C1 segment of cervical spinal cord (tissue), 14 donors: ENCODE data around the gene DHX34.
"Not testable (repeated sequence)": the region's sequence is repeated elsewhere in the genome, so short reads cannot be mapped to it uniquely, and the experiment has no call there.

Source experiments
- DNase-seq, 14 donors: peaks; one replicate each; lab custom pipeline; 2025; lab: John Stamatoyannopoulos, UW

Gene DHX34, protein sequence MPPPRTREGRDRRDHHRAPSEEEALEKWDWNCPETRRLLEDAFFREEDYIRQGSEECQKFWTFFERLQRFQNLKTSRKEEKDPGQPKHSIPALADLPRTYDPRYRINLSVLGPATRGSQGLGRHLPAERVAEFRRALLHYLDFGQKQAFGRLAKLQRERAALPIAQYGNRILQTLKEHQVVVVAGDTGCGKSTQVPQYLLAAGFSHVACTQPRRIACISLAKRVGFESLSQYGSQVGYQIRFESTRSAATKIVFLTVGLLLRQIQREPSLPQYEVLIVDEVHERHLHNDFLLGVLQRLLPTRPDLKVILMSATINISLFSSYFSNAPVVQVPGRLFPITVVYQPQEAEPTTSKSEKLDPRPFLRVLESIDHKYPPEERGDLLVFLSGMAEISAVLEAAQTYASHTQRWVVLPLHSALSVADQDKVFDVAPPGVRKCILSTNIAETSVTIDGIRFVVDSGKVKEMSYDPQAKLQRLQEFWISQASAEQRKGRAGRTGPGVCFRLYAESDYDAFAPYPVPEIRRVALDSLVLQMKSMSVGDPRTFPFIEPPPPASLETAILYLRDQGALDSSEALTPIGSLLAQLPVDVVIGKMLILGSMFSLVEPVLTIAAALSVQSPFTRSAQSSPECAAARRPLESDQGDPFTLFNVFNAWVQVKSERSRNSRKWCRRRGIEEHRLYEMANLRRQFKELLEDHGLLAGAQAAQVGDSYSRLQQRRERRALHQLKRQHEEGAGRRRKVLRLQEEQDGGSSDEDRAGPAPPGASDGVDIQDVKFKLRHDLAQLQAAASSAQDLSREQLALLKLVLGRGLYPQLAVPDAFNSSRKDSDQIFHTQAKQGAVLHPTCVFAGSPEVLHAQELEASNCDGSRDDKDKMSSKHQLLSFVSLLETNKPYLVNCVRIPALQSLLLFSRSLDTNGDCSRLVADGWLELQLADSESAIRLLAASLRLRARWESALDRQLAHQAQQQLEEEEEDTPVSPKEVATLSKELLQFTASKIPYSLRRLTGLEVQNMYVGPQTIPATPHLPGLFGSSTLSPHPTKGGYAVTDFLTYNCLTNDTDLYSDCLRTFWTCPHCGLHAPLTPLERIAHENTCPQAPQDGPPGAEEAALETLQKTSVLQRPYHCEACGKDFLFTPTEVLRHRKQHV

DNA sequence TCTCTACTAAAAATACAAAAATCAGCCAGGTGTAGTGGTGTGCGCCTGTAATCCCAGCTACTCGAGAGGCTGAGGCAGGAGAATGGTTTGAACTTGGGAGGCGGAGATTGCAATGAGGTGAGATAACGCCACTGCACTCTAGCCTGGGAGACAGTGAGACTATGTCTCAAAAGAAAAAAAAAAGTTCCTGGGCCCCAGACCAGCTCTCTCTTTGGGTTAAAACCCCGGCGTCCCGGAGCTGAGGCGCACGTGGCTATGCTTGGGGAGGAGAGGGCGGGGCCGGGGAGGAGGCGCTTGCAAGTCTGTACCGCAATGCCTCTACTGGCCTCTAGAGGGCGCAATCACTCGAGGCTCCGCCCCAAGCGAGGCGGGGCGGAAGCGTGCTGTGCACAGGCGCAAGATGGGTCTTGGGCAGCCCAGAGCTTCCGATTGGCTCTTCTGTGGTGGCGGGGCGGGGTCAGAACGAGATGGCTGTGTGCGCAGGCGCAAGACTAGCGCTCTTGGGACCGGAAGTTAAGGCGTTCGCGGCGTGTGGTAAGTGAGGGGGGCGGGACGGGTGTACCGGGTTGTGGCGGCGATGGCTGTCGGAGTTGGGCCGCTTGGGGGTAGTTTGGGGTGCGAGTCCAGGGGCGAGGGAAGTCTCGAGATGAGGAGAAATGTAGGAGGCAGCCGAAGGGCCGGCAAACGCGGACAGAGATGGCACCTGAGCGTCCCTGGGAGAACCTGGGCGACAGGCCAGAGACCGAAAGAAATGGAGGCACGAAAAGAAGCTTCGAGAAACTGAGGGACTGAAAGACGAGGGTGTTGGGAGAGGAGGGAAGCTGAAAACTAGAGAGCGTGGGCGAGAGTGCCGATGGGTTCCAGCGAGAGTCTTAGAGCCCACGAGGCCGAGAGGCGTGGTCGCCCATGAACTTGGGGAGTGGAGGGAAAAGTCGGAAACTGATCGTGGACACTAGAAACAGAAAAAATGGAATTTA is at the start of gene DHX34:
TSS of gene DHX34 (plus strand) at position 497 of the 977 bp plus-strand sequence. CDS start 3,716 bp downstream, outside the sequence.
- DNase-seq: peak; percentile 76 to 98 (median 94)

DNA sequence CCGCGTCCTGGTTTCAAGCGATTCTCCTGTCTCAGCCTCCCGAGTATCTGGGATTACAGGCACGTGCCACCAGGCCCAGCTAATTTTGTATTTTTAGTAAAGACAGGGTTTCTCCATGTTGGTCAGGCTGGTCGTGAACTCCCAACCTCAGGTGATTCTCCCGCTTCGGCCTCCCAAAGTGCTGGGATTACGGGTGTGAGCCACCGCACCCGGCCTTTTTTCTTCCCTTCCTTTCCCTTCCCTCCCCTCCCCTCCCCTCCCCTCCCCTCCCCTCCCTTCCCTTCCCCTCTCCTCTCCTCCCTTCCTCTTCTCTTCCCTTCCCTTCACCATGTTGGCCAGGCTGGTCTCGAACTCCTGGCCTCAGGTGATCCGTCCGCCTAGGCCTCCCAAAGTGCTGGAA is 48.2 kb upstream of the DHX34 start:
- not testable (repeated sequence) for DNase-seq

DNA sequence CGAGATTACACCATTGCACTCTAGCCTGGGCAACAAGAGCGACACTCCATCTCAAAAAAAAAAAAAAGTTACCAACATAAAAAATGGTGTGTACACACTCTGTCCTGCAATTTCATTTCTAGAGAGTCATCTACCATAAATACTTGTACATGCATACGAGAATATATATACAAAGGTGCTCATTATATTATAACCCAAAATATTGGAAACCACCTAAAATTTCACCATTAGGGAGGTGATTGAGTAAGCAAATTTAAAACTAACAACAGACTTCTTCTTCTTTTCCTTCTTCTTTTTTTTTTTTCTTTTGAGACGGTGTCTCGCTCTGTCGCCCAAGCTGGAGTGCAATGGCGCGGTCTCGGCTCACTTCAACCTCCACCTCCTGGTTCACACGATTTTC is 46.9 kb upstream of the DHX34 start:
- DNase-seq: no peak

DNA sequence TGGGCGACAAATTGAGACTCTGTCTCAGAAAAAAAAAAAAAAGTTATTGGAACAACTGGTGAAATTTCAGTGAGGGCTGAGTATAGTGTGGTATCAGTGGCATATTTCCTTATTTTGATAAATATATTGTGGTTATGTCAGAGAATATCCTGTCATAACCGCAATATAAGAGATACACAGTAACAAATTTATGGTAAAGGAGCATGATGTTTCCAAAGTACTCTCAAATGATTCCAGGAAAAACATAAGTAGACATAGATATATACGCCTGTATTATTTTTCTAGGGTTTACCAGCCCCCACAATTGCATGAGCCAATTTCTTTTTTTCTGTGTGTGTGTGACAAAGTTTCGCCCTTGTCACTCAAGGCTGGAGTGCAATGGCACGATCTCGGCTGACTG is 45.1 kb upstream of the DHX34 start:
- DNase-seq: no peak

DNA sequence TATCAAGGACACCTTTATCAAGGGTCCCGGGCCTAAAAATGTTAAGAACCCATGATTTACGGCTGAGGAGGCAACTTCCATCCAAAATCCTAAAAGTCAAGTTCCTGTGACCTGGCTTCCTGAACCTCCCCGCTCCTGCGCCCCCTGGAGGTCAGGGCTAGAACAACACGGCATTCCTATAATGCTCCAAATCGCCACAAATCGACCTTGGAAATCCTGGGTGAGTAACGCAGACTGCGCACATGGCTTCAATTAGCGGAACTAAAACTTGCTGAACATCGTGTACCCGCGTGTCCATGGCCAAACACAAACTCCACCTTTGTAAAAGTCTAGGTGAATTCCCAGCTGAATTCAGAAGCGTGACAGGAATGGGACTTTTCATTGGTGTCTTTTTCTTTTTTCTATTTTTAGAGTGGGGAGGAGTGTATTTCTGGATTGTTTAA is 43.8 kb upstream of the DHX34 start:
- peak in 5 of 14 donors; percentile 1 to 38 (median 21) for DNase-seq

DNA sequence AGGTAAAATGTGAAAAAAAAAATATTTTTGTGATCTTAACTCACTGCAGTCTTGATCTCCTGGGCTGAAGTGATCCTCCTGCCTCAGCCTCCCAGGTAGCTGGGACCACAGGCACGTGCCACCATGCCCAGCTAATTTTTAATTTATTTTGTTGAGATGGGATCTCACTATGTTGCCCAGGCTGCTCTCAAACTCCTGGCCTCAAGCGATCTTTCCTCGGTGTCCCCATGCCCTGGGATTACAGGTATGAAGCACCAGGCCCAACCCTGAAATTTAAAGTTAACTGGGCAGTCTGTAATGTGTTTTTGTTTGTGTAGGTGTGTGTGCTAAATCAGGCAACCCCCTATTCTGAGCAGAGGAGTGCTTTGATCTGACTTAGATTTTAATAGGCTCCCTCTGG is 42.8 kb upstream of the DHX34 start:
- no peak for DNase-seq

DNA sequence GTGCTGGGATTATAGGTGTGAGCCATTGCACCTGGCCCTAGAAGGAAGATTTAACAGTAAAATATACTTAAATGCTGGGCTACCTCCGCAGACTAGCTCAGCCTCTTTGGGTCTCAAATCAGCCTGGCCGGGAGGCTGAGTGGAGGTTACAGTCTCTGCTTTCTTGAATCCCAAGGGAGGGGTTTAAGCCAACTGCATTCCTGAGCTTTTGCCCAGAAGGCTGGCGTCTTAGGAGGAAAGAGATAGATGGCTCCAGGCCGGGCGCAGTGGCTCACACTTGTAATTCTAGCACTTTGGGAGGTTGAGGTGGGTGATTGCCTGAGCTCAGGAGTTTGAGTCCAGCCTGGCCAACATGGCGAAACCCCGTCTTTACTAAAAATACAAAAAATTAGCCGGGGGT is 40.1 kb upstream of the DHX34 start:
- DNase-seq: no peak

DNA sequence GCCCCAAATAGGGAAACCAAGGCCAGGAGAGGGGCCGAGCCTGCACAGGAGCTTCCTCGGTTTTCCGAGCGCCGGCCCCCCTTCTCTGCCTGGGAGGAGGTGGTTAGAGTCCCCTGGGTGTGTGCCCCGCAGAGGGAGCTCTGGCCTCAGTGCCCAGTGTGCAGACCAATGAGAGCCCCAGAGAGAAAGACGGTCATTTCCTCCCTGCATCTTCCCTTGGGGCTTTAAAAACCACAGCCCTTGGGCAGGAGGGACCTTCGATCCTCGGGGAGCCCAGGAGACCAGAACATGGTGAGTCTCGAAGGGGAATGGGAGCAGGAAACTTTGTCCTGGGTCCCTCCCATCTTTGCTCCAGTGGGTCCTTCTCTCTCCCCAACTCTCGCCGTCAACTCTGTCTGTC is 39.5 kb upstream of the DHX34 start, which contains the start of gene C5AR1:
TSS of gene C5AR1 (plus strand) at position 254 of the 400 bp plus-strand sequence. CDS start at position 289, 35 bp downstream.
- peak in 6 of 14 donors; percentile 10 to 35 (median 22) for DNase-seq

- DNase-seq: no peak
These were observed 38.8 kb upstream of the DHX34 start for GRCh38 chr19:47310323-47310722.

DNA sequence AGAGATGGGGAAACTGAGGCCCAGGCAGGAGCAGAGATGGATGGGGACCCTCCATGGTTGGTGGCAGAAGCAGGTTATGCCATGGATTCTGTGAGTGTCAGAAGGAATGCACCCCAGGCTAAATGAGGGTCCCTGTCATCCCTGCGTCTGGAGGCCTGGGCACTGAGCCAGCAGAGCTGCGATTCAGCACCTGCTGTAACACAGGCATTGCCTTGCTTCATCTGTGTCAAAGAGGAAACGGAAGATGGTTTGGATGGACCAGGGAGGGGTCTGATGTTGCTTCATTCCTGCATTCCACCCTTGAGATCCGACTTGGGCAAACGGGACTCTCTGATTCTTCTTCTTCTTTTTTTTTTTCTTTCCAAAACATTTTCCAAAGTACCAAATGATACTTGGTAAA is 38.3 kb upstream of the DHX34 start:
- peak in 1 of 14 donors; percentile 10 for DNase-seq

DNA sequence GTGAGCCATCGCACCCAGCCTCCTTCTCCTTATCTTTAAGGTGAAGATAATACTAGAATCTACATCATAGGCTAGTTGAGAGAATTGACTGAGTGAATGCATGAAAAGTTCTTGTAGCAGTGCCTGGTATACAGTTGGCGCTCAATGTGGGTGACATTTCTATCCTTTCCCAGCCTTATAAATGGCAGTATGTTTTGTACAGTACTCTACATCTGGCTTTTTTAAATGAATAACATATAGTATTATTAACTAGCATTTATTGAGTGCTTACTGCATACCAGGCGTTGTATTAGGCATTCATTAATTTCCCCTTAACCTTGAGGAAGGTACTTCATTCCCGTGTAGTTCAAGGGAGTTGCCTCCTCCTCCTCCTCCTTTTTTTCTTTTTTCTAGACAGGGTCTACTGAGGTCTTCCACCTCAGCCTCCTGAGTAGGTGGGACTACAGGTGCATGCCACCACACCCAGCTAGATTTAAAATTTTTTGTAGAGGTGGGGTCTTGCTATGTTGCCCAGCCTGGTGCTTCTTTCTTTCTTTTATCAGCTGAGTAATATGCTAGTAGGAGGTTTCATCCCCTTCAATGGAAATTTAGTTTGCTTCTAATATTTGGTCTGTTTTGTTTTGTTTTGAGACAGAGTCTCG is 36.6 kb upstream of the DHX34 start:
- no peak for DNase-seq

DNA sequence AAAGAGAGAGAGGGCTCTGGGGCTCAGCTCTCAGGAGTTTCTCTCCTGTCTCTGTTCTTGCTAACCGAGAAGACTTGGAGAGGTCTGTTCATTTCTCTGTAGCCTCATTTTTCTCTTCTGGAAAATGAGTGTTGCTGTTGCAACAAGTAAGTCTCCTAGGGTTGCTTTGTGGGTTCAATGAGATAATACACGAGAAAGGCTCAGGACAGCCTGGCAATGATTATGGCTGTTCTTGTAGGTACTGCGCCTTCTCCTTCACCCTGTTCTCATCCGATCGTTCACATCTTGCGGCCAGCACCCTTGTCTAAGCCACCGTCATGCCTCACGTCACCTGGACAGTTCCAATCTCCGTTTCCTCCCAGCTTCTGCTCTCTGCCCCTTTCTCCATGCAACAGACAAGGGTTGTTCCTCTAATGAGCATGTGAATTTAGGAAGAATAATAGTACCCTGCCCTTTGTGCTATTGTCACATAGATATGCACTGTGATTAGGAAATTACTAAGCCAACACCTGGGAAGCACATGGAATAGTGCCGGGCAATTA is 35.3 kb upstream of the DHX34 start:
- DNase-seq: no peak

DNA sequence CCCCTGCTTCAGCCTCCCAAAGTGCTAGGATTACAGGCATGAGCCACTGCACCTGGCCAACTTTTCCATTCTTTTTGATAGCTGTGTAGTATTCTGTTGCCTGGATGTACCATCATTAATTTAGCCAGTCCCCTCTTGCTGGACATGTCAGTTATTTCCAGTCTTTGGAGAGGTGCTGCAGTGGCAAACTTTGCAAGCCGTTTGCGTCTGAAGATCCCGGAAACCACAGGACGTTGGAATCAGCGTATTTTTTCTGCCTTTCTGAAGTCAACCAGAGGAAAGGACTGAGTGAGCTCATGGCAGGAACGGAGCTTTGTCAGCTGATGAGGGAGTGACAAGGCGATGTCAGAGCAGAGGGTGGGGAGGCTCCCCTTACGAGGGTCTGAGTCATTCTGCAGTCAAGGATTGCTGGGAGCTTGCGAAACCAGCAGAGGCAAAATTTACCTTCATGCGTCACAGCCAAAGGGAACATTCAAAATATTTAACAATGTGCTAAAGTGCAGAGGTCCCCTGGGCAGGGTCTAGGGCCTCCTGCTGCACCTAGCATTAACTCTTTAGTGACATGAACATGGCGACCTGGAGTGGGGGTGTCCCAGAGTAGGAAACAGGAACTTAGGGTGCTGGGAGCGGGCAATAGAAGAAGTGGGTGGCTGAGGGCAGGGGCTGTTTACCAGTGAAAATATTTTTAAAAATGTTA is 33.8 kb upstream of the DHX34 start:
- peak in 9 of 14 donors; percentile 19 to 58 (median 34) for DNase-seq

GRCh38 chr19:47316513-47316912 is 32.6 kb upstream of the DHX34 start:
- DNase-seq: no peak

DNA sequence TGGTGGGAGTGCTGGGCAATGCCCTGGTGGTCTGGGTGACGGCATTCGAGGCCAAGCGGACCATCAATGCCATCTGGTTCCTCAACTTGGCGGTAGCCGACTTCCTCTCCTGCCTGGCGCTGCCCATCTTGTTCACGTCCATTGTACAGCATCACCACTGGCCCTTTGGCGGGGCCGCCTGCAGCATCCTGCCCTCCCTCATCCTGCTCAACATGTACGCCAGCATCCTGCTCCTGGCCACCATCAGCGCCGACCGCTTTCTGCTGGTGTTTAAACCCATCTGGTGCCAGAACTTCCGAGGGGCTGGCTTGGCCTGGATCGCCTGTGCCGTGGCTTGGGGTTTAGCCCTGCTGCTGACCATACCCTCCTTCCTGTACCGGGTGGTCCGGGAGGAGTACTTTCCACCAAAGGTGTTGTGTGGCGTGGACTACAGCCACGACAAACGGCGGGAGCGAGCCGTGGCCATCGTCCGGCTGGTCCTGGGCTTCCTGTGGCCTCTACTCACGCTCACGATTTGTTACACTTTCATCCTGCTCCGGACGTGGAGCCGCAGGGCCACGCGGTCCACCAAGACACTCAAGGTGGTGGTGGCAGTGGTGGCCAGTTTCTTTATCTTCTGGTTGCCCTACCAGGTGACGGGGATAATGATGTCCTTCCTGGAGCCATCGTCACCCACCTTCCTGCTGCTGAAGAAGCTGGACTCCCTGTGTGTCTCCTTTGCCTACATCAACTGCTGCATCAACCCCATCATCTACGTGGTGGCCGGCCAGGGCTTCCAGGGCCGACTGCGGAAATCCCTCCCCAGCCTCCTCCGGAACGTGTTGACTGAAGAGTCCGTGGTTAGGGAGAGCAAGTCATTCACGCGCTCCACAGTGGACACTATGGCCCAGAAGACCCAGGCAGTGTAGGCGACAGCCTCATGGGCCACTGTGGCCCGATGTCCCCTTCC is 28.9 kb upstream of the DHX34 start:
- no peak for DNase-seq

GRCh38 chr19:47321630-47322029 is 27.5 kb upstream of the DHX34 start:
- DNase-seq: no peak

- DNase-seq: no peak
These were observed 27.1 kb upstream of the DHX34 start for GRCh38 chr19:47322058-47322457.

GRCh38 chr19:47323409-47323808 is 25.7 kb upstream of the DHX34 start:
- DNase-seq: peak in 1 of 14 donors; percentile 9
